ENCODE data around the gene SUMO2. TPM values are rescaled to one million over a fixed set of nuclear protein-coding genes. Genes with fewer than 3 reads are reported as not detected.
"Not testable (repeated sequence)": the region's sequence is repeated elsewhere in the genome, so short reads cannot be mapped to it uniquely, and the experiment has no call there.

Gene SUMO2
- total RNA-seq, 1 donor from 2014 or later, result 23.9 TPM

DNA sequence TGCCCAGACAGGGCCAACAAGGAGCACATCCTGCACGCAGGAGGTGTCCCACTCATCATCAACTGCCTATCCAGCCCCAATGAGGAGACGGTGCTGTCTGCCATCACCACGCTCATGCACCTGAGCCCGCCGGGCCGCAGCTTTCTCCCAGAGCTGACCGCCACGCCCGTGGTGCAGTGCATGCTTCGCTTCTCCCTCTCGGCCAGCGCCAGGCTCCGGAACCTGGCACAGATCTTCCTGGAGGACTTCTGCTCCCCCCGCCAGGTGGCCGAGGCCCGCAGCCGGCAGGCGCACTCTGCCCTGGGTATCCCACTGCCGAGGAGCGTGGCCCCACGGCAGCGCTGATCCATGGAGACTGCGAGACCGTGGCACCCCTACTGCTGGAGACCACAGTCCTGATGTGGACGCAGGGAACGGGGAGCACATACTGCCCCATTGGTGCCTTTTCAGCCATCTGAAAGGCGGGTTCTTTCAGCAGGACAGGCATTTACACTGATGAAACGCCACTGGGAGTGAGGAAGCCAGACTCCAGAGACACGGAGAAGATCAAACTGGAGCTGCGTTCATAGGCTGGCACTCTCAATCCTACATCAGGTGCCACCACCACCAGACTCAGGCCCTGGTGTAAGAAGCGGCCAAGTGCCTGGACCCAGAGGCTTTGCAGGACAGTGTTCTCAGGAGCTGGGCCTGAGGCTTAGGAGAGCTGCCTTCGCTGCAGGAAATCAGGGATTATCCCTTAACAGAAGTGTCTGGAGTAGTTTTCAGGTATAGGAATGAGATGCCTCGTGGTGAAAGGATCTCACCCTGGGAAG is 53.9 kb downstream of the SUMO2 start:
- peaks cover 0 to 7% of the 10 kb centered on the region in 2 donors for H3K36me3 ChIP-seq
- TF ChIP-seq, protein P1, sequence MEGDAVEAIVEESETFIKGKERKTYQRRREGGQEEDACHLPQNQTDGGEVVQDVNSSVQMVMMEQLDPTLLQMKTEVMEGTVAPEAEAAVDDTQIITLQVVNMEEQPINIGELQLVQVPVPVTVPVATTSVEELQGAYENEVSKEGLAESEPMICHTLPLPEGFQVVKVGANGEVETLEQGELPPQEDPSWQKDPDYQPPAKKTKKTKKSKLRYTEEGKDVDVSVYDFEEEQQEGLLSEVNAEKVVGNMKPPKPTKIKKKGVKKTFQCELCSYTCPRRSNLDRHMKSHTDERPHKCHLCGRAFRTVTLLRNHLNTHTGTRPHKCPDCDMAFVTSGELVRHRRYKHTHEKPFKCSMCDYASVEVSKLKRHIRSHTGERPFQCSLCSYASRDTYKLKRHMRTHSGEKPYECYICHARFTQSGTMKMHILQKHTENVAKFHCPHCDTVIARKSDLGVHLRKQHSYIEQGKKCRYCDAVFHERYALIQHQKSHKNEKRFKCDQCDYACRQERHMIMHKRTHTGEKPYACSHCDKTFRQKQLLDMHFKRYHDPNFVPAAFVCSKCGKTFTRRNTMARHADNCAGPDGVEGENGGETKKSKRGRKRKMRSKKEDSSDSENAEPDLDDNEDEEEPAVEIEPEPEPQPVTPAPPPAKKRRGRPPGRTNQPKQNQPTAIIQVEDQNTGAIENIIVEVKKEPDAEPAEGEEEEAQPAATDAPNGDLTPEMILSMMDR (IDR thresholded peaks at IDR 0.05), result no peak
- no peak overlapping the region for H3K4me3 ChIP-seq
- DNase-seq (ENCODE audit: low spot score in 2 of 2), result no peak
- no peak overlapping the region for H3K27ac ChIP-seq
- intact Hi-C loops (cut with DNase I), result no loop called here
- H3K4me1 ChIP-seq, result peaks cover 0 to 6% of the 10 kb centered on the region in 2 donors
- H3K9me3 ChIP-seq, result no peaks in the 10 kb centered on the region
- H3K27me3 ChIP-seq, result no peaks in the 10 kb centered on the region

DNA sequence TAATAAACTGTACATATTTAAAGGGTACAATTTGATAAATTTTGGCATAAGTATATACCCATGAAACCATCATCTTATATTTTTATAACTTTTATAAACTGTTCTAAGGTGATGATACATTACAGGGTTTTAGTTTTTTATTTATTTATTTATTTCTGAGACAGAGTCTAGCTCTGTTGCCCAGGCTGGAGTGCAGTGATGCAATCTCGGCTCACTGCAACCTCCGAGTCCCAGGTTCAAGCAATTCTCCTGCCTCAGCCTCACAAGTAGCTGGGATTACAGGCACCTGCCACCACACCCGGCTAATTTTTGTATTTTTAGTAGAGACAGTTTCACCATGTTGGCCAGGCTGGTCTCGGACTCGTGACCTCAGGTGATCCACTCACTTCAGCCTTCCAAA is 54.8 kb downstream of the SUMO2 start:
- intact Hi-C loops (cut with DNase I); H3K36me3 ChIP-seq; H3K9me3 ChIP-seq; H3K27me3 ChIP-seq; H3K4me3 ChIP-seq; DNase-seq (ENCODE audit: low spot score in 2 of 2); H3K27ac ChIP-seq; H3K4me1 ChIP-seq: not testable (repeated sequence)

DNA sequence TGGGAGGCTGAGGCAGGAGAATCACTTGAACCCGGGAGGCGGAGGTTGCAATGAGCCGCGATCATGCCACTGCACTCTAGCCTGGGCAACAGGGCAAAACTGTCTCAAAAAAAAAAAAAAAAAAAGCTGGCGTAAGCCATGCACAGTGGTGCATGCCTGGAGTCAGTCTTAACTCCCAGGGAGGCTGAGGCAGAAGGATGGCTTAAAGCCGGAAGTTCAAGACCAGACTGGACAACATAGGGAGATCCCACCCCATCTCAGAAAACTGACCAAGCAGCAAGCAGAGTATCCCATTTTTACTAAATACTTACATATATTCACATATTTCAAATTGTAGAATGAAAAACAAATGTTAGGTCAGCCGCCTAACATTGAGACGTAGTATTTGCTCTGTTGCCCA is 55.8 kb downstream of the SUMO2 start:
- TF ChIP-seq, protein P1 (IDR thresholded peaks at IDR 0.05), result no peak
- H3K4me1 ChIP-seq, result peaks cover 0 to 6% of the 10 kb centered on the region in 2 donors
- H3K9me3 ChIP-seq, result no peaks in the 10 kb centered on the region
- intact Hi-C loops (cut with DNase I), result no loop called here
- H3K27ac ChIP-seq, result no peak overlapping the region
- no peak overlapping the region for H3K4me3 ChIP-seq
- H3K27me3 ChIP-seq, result no peaks in the 10 kb centered on the region
- no peak for DNase-seq (ENCODE audit: low spot score in 2 of 2)
- H3K36me3 ChIP-seq, result peaks cover 0 to 7% of the 10 kb centered on the region in 2 donors

DNA sequence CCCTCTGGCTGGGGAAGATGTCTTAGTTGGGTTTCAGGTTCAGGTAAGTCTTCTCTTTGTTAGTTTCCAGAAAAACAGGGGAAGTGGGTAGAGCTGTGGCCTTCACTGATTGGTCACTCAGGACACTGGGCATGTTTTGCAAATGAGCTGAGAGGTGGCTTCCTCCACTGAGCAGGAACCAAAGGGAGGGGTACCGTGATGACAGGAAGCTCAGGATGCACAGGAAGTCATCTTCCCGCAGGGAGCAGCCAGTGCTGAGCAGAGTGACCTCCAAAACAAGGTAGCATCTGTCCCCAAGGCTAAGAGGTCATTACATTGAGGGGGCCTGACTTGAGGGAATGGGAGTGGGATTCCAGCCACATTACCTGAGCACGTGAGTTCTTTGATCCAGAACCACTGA is 56.8 kb downstream of the SUMO2 start:
- Histone ChIP-seq H3K36me3 (peaks cover 6 to 7% of the 10 kb centered on the region in 2 donors), H3K9me3 (no peaks in the 10 kb centered on the region), H3K4me1 (peaks cover 0 to 6% of the 10 kb centered on the region in 2 donors), H3K27ac (no peak overlapping the region), H3K4me3 (no peak overlapping the region), H3K27me3 (no peaks in the 10 kb centered on the region)
- TF ChIP-seq, protein P1 (IDR thresholded peaks at IDR 0.05), result no peak
- intact Hi-C loops (cut with DNase I), result no loop called here
- no peak for DNase-seq (ENCODE audit: low spot score in 2 of 2)

DNA sequence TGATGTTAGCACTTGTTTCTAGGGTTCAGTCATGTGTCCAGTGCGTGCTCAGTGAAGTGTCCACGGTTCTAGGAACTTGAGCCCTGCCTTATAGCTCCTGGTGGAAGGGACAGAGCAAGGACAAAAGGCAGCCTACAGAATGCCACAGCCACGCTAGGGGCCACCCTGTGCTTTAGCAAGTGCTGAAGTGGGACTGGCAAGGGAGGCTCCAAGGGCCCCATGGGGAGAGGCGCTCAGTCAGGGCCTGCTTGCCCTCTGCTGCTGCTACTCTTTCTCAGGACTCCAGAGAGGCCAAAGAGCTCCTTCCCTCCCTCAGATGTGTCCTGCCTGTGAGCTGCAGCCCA is 58.0 kb downstream of the SUMO2 start:
- no peak for DNase-seq (ENCODE audit: low spot score in 2 of 2)
- Histone ChIP-seq H3K9me3 (no peaks in the 10 kb centered on the region), H3K36me3 (peaks cover 3 to 10% of the 10 kb centered on the region in 2 donors), H3K27me3 (no peaks in the 10 kb centered on the region), H3K27ac (no peak overlapping the region), H3K4me3 (no peak overlapping the region), H3K4me1 (no peaks in the 10 kb centered on the region)
- intact Hi-C loops (cut with DNase I), result no loop called here
- TF ChIP-seq, protein P1 (IDR thresholded peaks at IDR 0.05), result no peak

DNA sequence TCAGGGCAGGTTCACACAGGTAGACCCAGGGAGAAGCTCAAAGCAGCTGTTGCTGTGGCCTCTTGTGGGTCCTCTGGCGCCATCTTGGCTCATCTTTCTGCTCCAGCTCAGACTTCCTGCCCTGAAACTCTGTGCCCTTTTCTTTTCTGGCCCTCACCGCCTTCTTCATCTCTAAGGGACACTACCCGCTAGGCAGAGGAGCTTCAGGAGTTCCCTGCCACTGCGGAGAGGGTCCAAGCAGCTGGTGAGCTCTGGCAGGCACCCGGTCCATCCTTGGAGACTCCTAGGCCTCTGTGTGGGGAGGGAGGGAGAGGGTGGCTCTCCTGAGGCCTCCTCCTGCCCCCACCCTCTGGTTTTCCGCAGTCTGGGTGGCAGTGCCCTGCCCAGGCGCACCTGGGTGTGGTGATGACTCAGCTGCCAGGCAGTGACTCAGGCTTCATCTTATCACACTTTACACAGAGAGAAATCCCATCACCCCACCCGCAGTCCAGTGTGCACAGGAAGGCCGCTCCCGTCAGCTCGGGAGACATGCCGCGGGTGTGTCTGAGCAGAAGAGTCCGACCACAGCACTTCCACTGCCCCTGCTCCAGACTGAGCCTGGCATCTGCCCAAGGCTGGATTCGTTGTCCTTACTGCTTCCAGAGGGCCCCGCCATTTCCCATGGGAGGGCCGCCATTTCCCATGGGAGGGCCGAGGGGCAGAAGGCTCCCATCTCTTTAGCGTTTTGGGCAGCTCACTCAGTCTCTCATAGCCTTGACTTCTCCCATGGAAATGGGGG is 58.5 kb downstream of the SUMO2 start:
- no peak overlapping the region for H3K27ac ChIP-seq
- intact Hi-C loops (cut with DNase I), result no loop called here
- no peaks in the 10 kb centered on the region for H3K4me1 ChIP-seq
- H3K36me3 ChIP-seq, result peaks cover 0 to 10% of the 10 kb centered on the region in 2 donors
- DNase-seq (ENCODE audit: low spot score in 2 of 2), result no peak
- TF ChIP-seq, protein P1 (IDR thresholded peaks at IDR 0.05), result no peak
- H3K27me3 ChIP-seq, result no peaks in the 10 kb centered on the region
- no peaks in the 10 kb centered on the region for H3K9me3 ChIP-seq
- no peak overlapping the region for H3K4me3 ChIP-seq
